GM18517 (cell line): ENCODE measurements around the gene LOC128125822.
A peak's percentile ranks its signal among the peaks of the same experiment; 100 is the strongest.

Experiments used
- ATAC-seq: cut with Tn5 transposase; IDR thresholded peaks from one replicate; pipeline ENCODE4 v1.9.1; 2021; ENCODE audit warnings: mild to moderate bottlenecking, moderate library complexity; ENCODE audit not compliant: unreplicated experiment

LOC128125822 gene

DNA sequence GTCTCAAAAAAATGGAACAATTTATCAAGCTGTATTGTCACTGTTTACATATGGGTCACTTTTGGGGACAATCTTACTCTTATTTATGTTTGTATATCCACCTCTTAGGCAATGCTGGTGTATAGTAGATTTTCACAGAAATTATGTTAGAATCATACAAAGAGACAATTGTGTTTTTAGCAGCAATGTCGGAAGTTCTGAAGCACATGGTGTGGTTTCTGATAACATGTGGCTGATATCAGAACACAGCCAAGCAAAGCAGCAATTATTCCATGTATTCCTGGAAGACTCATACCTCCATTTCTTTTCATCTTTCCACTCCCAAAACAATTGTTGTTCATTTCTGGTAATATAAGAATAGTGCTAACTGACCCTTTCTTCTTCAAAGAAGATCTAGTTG lies 17.5 kb upstream of the LOC128125822 start:
- ATAC-seq: no peak

DNA sequence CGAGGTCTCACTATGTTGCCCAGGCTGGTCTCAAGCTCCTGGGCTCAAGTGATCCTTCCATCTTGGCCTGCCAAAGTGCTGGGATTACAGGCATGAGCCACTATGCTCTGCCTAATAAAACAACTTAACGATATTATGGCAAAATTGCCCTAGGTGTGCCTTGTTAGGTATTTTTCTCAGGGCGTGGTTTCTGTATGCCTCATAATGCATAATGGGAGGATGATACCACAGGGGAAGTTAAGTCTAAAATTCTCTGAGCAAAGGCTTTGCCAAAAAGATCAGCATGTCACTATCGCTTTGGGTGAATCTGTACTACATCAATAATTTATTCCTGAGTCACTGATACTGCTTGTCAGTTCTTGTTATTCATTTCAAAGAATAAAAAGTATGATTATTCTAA lies 15.9 kb upstream of the LOC128125822 start:
- no peak for ATAC-seq

DNA sequence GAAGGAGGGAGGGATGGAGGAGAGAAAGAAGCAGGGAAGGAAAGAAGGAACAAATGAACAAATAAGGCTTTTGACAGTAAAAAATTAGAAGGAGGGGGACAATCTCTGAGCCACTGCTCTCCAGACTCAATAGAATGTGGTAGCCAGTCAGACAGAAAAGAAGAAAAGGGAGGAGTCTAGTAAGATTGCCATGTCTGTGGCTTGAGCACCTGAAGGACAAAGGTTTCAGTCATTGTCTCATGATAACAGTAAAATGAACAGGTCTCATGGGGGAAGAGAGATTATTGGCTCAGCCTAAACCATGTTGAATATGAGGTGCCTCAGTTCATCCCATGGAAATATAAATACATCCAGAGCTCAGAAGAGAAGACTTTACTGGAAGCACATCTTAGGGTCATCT lies 14.0 kb upstream of the LOC128125822 start:
- no peak for ATAC-seq

DNA sequence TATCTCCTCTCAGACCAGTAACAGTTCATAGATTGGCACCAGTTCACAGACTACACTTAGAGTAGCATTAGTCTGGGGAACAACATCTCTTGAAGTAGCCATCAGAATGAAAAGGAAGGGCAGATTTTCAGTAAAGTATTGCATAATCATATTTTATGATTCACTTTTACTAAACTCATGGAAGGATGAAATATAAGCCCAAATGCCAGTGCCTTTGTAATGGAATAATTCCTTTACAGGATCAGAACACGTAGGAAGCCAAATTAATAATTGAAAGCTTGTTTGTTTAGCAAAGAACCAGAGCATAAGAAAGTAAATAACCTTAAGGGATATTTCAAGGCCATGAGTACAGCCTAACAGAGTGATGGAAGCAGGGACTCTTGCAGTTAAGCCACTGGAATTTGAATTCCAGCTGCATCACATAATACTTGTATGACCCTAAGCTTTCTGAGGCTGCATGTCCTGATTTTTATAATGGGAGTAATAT lies 11.4 kb upstream of the LOC128125822 start:
- ATAC-seq: no peak

DNA sequence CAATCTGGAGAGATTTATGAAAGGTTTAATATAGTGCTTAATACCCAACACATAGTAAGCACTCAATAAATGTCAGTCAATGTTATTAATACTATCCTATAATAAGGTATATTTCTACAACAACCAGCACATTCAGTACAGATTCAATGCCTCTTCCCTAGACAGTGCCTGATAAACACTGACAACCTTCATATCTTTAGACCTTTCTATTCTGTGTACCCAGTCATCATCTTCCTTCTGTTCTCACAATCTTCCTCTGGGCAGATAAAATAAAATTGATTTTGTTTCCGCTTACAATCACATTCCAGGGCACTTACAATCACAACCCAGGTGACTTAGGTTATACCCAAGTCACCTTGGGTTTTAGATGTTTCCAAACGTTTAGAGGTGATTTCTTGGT lies 11.0 kb upstream of the LOC128125822 start:
- no peak for ATAC-seq

DNA sequence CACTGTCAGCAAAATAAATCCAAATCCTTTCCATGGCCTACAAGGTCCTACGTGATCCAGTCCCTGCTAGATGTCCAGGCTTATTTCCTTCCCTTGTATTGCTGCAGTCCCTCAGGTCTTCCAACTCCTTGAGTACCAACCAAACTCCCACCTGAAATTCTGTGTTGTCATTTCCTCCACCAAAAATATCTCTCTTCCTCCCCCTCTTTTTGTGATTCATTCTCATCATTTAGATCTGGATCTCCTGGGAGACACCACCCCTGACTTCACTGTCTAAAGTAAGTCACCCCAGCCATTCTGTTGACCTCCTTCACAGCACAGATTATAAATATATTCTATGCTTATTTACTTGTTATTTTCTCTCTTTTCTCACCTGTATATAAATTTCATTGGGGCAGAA lies 9.0 kb upstream of the LOC128125822 start:
- ATAC-seq: no peak

DNA sequence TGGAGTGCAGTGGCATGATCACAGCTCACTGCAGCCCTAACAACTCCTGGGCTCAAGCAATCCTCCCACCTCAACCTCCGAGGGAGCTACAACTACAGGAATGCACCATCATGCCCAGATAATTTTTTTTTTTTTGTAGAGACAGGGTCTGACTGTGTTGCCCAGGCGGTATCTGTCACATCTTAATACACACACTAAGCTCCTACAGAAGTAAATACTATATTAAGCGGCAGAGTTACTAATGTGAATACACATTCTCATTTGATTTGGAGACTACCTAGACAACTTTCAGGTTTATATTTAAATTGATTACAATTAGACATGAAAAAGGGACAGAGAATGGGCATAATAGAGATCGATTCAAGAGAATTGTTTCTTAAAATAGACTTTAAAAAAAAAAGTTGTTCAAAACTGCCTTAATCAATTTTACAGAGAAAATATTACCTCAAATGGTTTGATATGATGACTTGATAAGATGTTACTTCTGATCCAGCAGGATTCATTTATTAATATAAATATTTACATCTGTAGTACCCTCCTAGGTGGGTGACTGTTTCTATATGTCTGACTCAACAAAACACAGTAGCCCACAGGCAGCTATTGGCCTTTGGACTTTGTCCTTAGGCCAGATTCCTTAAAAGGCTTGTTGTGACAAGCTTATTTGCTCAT lies 7.1 kb upstream of the LOC128125822 start:
- ATAC-seq: no peak

DNA sequence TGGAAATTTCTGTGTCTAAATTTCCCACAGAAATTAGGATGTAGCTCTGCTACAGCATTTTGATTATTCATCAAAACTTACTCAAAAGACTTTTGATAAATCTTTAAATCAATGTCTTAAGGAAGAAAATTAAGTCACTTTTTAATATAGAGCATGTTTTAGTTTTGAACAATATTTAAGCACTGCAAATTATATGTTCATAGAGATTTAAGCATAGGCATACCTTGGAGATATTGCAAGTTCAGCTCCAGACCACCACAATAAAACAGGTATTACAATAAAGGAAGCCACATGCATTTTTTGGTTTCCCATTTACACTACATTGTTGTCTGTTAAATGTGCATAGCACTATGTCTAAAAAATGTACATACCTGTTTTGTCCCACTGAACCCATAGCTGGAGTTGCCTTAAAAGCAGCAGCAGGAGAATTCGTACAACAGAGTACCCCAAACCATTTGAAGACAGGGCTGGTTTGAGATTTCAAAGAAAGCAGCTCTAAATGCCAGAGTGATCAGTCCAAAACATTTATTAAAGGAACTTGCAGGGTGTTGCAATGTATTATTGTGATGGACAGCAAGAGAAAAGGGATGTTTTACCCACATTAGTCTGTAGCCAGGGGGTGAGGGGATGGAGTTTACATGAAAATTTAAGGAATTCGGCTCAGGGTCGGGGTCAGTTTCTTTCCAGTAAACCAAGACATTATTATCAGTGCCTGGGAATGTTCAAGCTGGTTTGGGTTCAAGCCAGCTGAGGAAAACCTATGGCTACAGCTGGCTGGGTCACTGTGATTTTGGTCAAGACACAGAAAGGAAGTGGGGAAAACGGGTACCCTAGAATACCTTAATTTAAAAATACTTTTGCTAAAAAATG lies 6.3 kb upstream of the LOC128125822 start:
- no peak for ATAC-seq

DNA sequence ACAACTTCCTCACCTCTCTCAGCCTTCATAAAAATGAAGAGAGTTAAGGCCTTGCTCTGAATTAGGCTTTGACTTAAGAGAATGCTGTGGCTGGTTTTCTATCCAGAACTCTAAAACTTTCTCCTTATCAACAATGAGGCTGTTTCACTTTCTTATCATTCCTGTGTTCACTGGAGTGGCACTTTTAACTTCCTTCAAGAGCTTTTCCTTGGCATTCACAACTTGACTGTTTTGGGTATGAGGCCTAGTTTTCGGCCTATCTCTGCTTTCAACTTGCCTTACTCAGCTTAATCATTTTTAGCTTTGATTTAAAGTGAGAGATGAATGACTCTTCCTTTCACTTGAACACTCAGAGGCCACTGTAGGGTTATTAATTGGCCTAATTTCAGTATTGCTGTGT lies 4.3 kb upstream of the LOC128125822 start:
- no peak for ATAC-seq

DNA sequence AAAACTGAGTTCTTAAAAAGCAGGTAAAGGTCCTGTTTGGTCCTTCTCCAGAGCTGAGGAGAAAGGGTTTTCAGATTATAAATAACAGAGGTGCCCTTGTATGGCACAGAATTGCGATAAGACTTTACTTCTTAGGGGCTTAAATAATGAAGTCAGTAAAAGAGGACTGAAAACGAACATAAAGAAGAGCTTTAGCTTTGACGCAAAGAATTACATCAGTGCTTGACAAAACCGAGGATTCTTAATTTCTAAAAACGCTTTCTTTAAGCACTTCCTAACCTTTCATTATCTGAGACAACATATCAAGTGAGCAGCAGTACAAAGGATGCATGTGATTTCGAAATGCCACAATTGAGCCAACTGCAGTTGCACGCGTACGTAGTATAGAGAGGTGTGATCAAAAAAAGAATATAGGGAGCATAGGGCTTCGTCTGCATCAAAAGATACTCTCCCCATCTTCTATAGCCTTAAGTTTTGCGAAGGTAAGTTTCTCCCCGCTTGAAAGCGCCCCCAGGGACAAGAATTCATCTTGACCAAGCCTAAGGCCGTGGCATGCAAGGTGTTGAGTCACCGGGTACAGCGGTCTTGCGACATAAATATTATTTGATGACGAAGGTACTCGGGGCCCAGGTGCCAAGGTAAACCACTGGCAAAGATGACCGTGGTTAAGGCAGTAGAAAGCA lies 778 bp upstream of the LOC128125822 start:
- no peak for ATAC-seq

DNA sequence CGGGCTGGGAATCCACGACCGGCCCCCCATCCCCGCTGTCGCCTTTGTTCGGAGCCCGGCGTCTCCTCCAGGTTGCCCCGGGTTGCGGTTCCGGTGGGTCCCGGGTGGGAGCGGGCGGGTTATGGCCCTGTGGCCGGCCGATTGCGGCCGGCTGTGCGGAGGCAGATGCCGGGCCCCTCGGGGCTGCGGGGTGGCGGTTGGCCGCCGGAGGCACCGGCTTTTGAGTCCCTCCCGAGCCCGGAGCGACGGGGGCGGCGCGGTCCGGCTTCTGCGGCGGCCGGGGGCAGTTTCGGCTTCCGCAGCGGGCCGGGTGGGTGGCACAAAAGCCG lies 431 bp downstream of the LOC128125822 start:
- ATAC-seq: peak; percentile 2

DNA sequence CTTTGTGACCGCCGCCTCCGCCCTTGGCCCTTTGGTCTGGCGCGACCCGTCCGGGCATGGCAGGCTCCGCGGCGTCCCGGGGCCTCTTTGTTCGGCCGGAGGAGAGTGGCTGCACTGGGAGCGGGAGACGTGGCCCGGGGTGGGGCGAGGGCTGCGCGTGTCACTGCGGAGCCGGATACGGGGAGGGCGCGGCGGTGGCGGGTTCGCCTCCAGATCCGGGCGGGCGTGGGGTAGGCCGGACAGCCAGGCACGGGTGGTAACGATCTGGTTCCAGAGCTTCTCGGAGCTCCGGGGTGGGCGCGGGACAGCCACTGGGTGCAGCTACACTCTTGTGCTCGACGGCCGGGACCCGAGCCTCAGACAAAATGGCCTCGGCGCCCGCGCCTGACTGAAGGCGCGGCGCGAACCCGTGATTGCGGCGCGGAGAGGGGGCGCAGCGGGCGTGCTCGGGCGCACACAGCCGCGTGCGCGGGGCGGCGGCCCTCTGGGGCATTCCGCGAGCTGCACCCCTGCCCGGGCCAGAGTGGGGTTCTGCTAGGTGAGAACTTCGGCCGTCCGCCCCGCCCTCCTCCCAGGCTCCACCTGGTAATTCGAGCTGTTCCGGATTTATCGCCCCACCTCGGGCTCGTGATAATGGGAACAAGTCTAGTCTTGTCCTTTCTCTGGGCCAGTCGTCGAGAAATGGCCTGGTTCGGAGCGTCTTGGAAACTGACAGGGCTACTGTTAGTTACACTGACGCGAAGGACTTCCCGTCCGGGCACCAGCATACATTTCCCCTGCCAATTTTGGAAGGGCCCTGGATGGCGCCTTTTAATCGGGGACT lies 1.0 kb downstream of the LOC128125822 start:
- ATAC-seq: peak; percentile 48

DNA sequence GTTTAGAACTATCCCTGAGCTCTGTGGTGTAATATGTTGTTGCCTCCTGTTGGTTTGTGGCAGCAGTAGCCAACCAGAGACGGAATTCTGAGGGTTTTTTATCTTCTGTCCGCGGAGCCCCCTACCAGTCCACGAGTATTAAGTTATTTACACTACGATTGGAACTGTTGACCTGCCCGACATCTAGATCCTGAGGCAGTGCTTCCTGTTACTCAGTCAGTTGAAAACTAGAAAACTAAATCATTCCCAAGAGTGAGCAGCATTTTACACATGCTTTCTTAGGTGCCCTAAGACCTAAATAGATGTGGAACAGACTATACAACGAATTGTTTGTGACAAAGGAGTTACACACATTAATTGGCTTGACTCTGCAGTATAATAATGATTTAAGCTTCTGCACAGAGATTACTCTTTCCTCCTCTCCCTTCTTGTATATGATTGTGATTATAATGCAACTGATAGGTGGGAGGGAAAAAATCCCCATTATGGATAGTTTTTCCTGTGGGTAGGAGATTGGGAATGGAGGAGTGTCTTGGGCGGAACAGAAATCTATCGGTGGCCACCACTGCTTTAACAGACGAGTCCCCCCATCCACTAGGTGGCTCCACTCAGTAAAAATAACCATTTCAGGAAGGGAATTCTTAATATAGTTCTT lies 1.7 kb downstream of the LOC128125822 start:
- ATAC-seq: no peak

DNA sequence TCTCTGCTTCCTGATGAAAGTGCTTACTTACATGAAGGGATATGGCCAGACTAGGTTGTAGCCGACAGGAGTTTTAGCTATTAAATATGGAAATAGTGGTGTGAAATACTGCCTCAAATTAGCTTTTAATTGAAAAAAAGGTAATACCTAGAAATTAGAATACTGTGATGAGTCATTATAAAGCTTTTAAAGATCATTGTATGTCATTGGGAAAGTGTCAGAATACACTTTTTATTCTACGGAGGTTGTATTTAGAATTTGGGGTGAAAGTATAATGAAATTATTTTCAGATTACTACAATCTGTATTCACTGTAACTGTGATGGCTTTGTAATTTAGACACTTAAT lies 2.2 kb downstream of the LOC128125822 start:
- ATAC-seq: no peak

DNA sequence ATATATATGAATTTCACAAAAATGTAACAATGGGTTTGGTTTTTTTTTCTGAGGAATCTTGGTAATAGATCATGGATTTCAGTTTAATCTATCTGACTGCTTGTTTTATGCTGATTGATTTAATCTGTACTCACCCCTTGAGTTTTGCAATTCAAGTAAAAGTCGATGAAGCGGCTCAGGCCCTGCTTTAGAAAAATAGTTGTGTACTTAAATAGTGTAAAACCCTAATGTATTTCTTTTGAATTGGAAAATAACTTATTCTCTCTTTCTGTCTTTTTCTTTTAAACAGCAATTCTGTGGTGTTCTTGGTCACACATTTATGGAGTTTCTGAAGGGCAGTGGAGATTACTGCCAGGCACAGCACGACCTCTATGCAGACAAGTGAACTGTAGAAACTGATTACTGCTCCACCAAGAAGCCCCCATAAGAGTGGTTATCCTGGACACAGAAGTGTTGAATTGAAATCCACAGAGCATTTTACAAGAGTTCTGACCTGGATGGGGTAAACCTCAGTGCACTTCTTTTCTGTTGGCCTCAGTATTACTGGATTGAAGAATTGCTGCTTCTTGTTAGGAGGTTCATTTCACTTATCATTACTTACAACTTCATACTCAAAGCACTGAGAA lies 4.0 kb downstream of the LOC128125822 start:
- no peak for ATAC-seq

DNA sequence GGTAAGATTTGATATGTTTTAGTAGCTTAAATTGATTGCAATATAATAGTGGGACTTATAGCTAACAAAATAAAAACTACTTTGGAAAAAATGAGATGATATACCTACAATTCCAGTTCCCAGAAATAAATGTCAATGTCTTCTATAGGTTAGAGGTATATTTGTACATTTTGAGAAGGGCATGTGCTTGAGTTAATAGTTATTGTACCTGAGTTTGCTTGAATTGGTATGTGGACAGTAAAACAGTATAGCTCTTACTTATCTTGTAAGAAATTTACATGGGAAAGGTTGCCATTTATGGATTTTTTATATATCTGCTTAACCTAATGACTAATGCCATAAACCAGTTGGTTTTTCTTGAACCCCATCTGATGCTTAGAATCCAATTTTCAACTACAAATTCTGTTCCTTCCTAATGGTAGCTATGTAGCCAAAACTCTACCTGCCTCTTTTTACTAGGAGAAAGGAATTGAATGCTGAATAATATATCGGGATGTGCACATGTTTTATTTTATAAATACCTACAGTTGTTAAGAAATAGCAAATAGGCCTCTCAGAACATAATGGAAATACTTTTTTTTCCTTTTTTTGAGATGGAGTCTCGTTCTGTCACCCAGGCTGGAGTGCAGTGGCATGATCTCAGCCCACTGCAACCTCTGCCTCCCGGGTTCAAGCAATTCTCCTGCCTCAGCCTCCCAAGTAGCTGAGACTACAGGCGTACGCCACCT lies 4.9 kb downstream of the LOC128125822 start:
- no peak for ATAC-seq

DNA sequence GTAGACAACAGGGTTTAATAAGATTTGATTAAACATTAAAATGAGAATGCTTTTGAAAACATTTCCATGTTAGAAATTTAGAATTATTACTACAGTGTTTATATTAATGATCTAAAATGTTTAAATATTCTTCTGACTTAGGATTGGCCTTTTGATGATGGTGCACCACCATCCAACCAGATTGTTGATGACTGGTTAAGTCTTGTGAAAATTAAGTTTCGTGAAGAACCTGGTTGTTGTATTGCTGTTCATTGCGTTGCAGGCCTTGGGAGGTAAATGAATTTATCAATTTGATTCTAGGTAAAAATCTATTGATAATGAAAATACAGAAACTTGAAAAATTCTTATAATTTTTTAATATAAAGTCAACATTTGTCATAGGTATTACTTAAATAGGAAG lies 6.5 kb downstream of the LOC128125822 start:
- no peak for ATAC-seq

DNA sequence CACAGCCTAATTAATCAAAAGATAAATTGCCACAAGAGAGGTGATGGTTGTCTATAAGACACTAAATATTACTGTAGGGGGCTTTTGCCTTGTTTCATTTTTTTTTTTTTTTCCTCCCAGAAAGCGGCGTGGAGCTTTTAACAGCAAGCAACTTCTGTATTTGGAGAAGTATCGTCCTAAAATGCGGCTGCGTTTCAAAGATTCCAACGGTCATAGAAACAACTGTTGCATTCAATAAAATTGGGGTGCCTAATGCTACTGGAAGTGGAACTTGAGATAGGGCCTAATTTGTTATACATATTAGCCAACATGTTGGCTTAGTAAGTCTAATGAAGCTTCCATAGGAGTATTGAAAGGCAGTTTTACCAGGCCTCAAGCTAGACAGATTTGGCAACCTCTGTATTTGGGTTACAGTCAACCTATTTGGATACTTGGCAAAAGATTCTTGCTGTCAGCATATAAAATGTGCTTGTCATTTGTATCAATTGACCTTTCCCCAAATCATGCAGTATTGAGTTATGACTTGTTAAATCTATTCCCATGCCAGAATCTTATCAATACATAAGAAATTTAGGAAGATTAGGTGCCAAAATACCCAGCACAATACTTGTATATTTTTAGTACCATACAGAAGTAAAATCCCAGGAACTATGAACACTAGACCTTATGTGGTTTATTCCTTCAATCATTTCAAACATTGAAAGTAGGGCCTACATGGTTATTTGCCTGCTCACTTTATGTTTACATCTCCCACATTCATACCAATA lies 7.8 kb downstream of the LOC128125822 start:
- no peak for ATAC-seq

DNA sequence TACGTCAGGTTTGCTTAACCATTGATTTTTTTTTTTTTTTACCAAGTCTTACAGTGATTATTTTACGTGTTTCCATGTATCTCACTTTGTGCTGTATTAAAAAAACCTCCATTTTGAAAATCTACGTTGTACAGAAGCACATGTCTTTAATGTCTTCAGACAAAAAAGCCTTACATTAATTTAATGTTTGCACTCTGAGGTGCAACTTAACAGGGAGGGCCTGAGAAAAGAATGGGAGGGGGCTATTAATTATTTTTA lies 8.4 kb downstream of the LOC128125822 start:
- ATAC-seq: no peak
